VCaP (cell line): ENCODE results near the gene SPATS2L.
A peak's percentile ranks its signal among the peaks of the same experiment; 100 is the strongest.

Source experiments
- H3K27ac ChIP-seq: fragments of 450-650 bp; 2 replicates; pipeline ENCODE4 v1.5.1; 2017
- TF ChIP-seq, protein P1 (sequence below): fragments of 450-650 bp; conservative IDR thresholded peaks from 2 replicates; pipeline ENCODE4 v1.5.1; 2017; ENCODE audit warnings: mild to moderate bottlenecking, moderate library complexity

The SPATS2L gene

DNA sequence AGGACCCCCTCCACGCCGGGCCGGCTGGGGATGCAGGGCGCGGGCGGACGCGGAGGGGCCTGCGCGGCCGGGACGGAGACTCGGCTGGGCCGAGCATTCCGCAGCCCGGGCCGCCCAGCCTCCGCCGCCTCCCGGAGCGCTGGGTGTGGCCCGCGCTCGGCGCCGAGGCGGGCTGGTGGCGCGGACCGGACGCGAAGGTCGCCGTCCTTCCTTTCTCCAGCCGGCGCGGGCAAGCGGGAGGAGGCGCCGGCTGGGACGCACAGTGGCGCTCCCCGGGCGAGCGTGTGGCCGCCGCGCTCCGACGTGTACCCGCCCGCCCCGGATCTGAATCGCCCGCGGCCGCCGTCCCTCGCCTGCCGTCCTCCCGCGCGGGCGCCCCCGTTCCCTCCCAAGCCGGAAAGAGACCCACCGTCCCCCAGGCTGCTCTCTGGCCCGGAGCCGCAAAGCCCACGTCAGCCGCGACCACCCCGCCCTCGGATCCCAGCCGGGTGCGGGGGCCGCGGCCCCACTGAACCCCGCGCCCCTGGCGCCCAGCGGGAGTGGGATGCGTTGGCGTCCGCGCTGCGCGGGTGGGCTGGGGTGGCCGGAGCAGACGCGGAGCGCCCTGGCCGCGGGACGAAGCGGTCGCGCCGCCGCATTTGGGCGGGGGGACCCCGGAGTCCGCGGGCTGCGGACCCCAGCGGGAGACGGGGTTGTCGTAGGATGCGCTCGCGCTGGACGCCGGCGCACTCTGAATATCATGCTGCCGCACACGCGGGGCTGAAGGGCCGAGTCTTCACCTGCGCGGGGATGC lies 634 bp downstream of the SPATS2L start:
- TF ChIP-seq, protein P1, sequence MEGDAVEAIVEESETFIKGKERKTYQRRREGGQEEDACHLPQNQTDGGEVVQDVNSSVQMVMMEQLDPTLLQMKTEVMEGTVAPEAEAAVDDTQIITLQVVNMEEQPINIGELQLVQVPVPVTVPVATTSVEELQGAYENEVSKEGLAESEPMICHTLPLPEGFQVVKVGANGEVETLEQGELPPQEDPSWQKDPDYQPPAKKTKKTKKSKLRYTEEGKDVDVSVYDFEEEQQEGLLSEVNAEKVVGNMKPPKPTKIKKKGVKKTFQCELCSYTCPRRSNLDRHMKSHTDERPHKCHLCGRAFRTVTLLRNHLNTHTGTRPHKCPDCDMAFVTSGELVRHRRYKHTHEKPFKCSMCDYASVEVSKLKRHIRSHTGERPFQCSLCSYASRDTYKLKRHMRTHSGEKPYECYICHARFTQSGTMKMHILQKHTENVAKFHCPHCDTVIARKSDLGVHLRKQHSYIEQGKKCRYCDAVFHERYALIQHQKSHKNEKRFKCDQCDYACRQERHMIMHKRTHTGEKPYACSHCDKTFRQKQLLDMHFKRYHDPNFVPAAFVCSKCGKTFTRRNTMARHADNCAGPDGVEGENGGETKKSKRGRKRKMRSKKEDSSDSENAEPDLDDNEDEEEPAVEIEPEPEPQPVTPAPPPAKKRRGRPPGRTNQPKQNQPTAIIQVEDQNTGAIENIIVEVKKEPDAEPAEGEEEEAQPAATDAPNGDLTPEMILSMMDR = no peak
- peak overlapping the region; percentile 90 for H3K27ac ChIP-seq

DNA sequence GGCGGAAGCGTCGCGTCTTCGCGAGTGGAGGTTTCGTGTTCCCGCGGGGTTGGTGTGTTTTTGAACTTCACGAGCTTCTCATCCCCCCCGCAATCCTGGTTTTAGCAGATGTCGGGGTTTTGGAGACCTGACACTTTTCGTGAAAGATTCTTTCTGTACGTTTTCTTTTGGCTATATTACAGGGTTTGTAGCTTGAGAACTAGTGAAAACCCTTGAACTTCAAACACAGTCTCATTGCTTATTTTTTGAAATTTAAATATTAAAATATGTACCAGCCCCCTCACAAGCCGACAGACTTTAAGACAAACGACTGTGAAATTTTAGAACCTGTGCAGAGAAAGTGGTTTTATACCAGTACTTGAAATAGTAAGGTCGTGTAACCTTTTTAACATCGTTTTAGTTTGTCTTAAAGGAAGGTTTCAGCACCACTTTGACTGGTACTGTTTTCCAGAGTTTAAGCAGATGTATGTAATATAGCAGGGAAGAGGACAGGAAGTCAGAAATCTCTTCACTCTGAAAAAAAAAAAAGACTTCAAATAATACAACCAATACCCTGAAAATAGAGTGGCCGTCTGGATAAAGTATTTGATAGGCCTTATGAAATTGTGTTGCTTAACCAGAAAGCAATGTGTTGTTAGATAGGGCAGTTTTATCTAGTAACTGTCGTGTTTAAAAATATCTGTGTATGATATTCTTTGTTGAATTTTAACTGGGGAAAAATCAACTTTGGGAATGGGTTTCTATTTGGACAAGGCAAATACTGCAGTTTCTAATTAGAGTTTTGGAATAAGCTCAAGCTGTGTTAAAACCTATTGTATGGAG lies 1.4 kb downstream of the SPATS2L start:
- TF ChIP-seq, protein P1 = no peak
- H3K27ac ChIP-seq = peak overlapping the region; percentile 90

DNA sequence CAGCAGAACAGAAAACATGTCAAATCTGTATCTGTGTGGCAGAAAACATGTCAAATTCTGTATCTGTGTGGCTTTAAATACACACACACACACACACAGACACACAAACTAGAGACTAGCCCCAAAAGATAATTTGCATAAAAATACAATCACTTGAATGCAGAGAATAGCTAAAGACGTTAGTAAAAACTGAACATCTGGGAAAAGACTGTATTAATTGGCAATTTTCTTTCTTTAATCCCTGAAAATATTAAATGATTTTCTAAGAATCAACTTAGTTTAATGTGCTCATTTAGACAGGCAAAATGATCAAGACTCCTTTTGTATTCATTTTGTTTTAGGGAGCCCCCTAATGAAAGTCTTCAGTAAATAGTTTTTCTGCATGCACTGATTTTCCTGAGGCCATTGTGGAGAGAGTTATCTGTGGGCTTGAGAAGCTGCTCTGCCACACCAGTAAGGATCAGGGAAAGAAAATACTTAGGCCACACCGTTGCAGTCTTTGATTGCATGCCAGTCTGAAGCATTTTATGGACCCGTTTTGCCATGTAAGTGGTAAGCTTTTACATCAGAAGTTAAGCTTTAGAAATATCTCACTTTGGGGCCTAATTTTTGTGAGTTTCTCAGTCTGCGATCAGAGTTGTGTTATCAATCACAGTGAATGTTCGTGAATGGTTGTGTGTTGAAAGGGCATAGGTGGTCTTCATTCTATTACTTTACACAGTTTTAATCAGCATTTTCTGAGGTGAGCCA lies 2.2 kb downstream of the SPATS2L start:
- H3K27ac ChIP-seq = peak overlapping the region; percentile 90
- TF ChIP-seq, protein P1 = 0 out of 2 replicates have a peak, but pooled peaks have one; percentile 12

DNA sequence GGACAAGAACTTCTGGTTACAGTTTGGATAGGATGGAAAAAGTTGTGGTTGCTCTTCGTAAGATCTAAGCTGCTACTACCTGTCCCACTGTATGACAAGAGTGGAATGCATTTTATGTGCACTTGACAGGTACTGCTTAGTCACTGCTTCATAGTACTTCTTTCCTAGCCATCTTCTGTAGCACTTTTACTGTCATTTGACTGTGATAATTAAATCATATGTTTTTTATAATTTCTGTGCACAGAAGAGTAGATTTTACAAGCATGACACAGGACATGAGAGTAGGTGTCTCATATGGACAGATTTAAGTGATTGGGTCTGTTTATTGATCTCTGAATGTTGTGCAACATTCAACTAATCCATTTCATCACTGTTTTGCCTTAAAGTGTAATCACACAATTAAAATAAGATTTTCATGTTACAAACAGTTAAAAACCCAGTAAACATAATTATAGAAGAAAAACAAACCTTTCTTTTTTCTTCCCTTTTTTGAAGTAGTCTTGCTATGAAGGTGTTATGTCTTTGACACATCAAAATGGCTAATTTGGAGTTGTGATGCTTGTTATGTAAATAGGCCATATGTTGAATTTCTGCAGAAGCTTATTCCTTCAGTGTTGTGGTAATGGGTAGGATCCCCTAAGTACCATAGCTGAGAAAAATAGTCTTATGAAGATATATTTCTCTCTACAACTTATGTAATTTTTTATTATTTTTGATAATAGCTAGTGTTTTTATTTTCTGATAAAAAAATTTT lies 3.0 kb downstream of the SPATS2L start:
- peak overlapping the region; percentile 90 for H3K27ac ChIP-seq
- TF ChIP-seq, protein P1 = no peak

DNA sequence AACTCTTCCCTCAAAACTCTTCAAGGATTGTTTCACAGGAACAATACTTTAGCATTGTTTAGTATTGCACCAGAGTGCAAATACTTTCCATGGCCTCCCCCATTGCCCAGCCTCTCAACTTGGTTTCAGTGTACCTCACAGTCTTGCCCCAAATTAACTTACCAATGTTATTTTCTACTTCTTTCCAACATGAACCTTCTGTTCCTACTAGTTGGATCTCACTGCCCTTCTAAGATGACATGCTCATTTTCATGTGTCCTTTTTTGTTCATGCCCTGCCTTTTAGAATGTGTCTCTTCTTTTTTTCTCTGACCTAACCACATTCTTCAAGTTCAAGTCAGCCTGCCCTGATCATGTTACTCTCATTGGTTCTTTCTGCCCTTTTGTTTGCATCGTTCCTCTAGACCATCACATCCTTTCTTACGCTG lies 4.1 kb downstream of the SPATS2L start:
- H3K27ac ChIP-seq = no peak overlapping the region
- TF ChIP-seq, protein P1 = no peak

DNA sequence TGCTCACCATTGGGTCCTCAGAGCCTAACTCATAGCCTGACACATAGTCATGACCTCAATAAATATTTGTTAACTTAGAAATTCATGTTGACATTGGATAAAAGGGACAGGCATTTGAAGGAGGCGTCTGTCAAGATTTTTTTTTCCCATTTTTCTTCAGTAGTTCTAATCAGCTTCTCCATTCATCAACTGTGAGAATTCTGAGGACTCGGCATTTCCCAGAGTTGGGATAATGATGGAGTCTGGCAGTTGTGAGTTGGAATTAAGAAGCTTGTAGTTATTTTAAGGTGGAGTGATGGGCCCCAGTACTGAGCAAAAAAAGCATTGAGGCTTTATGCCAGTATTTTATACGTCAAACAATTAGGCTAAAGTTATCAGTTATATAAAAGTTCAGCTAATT lies 4.6 kb downstream of the SPATS2L start:
- no peak overlapping the region for H3K27ac ChIP-seq
- TF ChIP-seq, protein P1 = no peak
